ENCODE results near the gene GSS. TPM values are rescaled to one million over a fixed set of nuclear protein-coding genes. Genes with fewer than 3 reads are reported as not detected.
"Not testable (repeated sequence)": the region's sequence is repeated elsewhere in the genome, so short reads cannot be mapped to it uniquely, and the experiment has no call there.

Gene GSS
- total and polyA plus RNA-seq, 7 donors = 14.5 to 36.6 (median 24.5) TPM

DNA sequence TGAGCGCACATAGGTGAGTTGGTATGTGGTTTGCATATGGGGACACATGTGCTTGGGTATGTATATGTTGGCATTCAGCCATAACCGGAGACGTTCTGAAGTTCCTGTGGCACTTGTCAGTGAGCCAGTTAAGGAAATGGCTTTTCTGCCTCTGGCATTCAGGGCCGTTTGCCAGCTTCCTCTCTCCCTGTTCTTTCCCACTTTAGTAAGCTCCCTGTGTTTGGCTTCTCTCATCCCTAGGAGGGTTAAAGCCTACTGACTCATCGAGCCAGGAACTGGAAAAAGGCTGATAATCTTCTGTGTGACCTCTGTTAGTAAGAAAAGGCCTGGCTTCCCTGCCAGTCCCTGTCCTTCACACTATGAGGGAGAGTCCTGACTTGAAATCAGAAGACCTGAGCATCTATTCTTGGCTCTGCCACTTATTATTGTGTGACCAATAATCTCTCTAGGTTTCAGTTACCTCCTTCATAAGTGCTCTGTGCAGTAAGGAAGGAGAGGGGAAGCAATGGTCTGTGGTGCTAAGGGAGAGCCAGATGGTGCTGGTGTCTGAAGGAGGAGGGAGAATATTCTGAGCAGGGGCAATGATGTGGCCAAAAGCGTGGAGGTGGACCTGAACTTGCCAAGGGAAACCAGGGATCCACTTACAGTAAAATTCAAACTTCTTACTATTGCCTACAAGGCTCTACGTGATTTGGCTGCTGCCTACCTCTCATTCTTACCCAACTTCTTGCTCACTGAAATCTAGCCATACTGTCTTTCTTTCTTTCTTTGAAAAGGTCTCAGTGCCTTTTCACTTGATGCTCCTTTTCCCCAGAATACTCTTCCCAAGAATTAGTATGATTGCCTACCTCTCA lies 47.8 kb downstream of the GSS start:
- peaks cover 39% of the 10 kb centered on the region for H3K4me1 ChIP-seq
- H3K27ac ChIP-seq = peak overlapping the region; percentile 86
- H3K4me3 ChIP-seq = no peak overlapping the region
- TF ChIP-seq CTCF (IDR thresholded peaks at IDR 0.05) = no peak
- ATAC-seq (peak; percentile 87 to 94 (median 92)), DNase-seq (peak; percentile 48 to 59)
- intact Hi-C loops (cut with DNase I) = no loop called here
- peaks cover 0 to 4% of the 10 kb centered on the region in 2 donors for H3K36me3 ChIP-seq (ENCODE audit: insufficient read depth in 1 of 2, low read depth in 1 of 2)
- WGBS, 3 donors = 21 to 24% (median 21%) methylated on average over 7 of the region's 7 CpGs
- H3K27me3 ChIP-seq (ENCODE audit: insufficient read depth in 3 of 3, low read length in 2 of 3) = no peaks in the 10 kb centered on the region
- no peaks in the 10 kb centered on the region for H3K9me3 ChIP-seq

GRCh38 chr20:34904202-34904621 lies 51.4 kb downstream of the GSS start:
- H3K36me3 ChIP-seq (ENCODE audit: insufficient read depth in 1 of 2, low read depth in 1 of 2) = peaks cover 0 to 4% of the 10 kb centered on the region in 2 donors
- intact Hi-C loops (cut with DNase I) = no loop called here
- no peak overlapping the region for H3K4me3 ChIP-seq
- H3K27ac ChIP-seq = peak overlapping the region; percentile 86
- WGBS, 3 donors = 17 to 37% (median 24%) methylated on average over 3 of the region's 3 CpGs
- no peaks in the 10 kb centered on the region for H3K9me3 ChIP-seq
- H3K27me3 ChIP-seq (ENCODE audit: insufficient read depth in 3 of 3, low read length in 2 of 3) = no peaks in the 10 kb centered on the region
- ATAC-seq (peak; percentile 34 to 68 (median 56)), DNase-seq (no peak)
- no peak for TF ChIP-seq CTCF (IDR thresholded peaks at IDR 0.05)
- peaks cover 59% of the 10 kb centered on the region for H3K4me1 ChIP-seq

- H3K27me3 ChIP-seq (ENCODE audit: insufficient read depth in 3 of 3, low read length in 2 of 3); H3K36me3 ChIP-seq (ENCODE audit: insufficient read depth in 1 of 2, low read depth in 1 of 2); ATAC-seq; DNase-seq; H3K9me3 ChIP-seq; H3K4me3 ChIP-seq; intact Hi-C loops (cut with DNase I): not testable (repeated sequence)
- H3K4me1 ChIP-seq = peaks cover 48% of the 10 kb centered on the region
- WGBS, 3 donors = 91 to 93% (median 92%) methylated on average over 18 to 26 of the region's 26 CpGs
- peak overlapping the region; percentile 86 for H3K27ac ChIP-seq
Observed at GRCh38 chr20:34898731-34899130, 56.9 kb downstream of the GSS start.

GRCh38 chr20:34898129-34898528 lies 57.5 kb downstream of the GSS start:
- ATAC-seq; H3K27me3 ChIP-seq (ENCODE audit: insufficient read depth in 3 of 3, low read length in 2 of 3); H3K27ac ChIP-seq; H3K36me3 ChIP-seq (ENCODE audit: insufficient read depth in 1 of 2, low read depth in 1 of 2); H3K9me3 ChIP-seq; intact Hi-C loops (cut with DNase I); H3K4me3 ChIP-seq; DNase-seq: not testable (repeated sequence)
- 72 to 85% (median 83%) methylated on average over 2 to 3 of the region's 3 CpGs for WGBS, 3 donors
- H3K4me1 ChIP-seq = peaks cover 45% of the 10 kb centered on the region

- H3K4me3 ChIP-seq = no peak overlapping the region
- peak overlapping the region; percentile 69 for H3K27ac ChIP-seq
- ATAC-seq (peak; percentile 65 to 82 (median 76)), DNase-seq (no peak)
- peaks cover 41% of the 10 kb centered on the region for H3K4me1 ChIP-seq
- H3K36me3 ChIP-seq (ENCODE audit: insufficient read depth in 1 of 2, low read depth in 1 of 2) = peaks cover 0 to 4% of the 10 kb centered on the region in 2 donors
- no peaks in the 10 kb centered on the region for H3K27me3 ChIP-seq (ENCODE audit: insufficient read depth in 3 of 3, low read length in 2 of 3)
- intact Hi-C loops (cut with DNase I) = no loop called here
- TF ChIP-seq CTCF (IDR thresholded peaks at IDR 0.05) = no peak
- H3K9me3 ChIP-seq = no peaks in the 10 kb centered on the region
- 14 to 24% (median 20%) methylated on average over 1 of the region's 1 CpG for WGBS, 3 donors
Observed at GRCh38 chr20:34896086-34896621, 59.5 kb downstream of the GSS start.
